H9 (cell line): ENCODE results near the gene CACNA1I. TPM values are rescaled to one million over a fixed set of nuclear protein-coding genes. Genes with fewer than 3 reads are reported as not detected.

Experiments used
- DNase-seq: peaks from one replicate; pipeline ENCODE4 v3.0.0-alpha.2; 2017
- H2AFZ ChIP-seq: one replicate; pipeline ENCODE4 v1.6.1; 2013; ENCODE audit warnings: mild to moderate bottlenecking, low read length, control low read depth, moderate library complexity
- H2AK5ac ChIP-seq: 2 replicates; pipeline ENCODE4 v1.6.1; 2013; ENCODE audit warnings: low read length, control low read depth, mixed read lengths; ENCODE audit not compliant: insufficient read length
- H2BK120ac ChIP-seq: one replicate; pipeline ENCODE4 v1.6.1; 2013; ENCODE audit warnings: low read depth, mild to moderate bottlenecking, low read length, control low read depth, inconsistent platforms; ENCODE audit not compliant: poor library complexity, severe bottlenecking
- H2BK12ac ChIP-seq: 2 replicates; pipeline ENCODE4 v1.6.1; 2013; ENCODE audit warnings: low read length, control low read depth, mixed read lengths, low read depth; ENCODE audit not compliant: insufficient read length
- H2BK15ac ChIP-seq: 2 replicates; pipeline ENCODE4 v1.6.1; 2013; ENCODE audit warnings: low read depth, low read length, control low read depth
- H2BK20ac ChIP-seq: one replicate; pipeline ENCODE4 v1.6.1; 2013; ENCODE audit warnings: low read depth, mild to moderate bottlenecking, low read length, control low read depth, inconsistent platforms; ENCODE audit not compliant: poor library complexity, severe bottlenecking
- H2BK5ac ChIP-seq: 2 replicates; pipeline ENCODE4 v1.6.1; 2013; ENCODE audit warnings: low read length, control low read depth, mixed read lengths; ENCODE audit not compliant: insufficient read length
- H3K14ac ChIP-seq: 2 replicates; pipeline ENCODE4 v1.6.1; 2013; ENCODE audit warnings: low read length, control low read depth; ENCODE audit not compliant: insufficient read depth
- H3K18ac ChIP-seq: 2 replicates; pipeline ENCODE4 v1.6.1; 2013; ENCODE audit warnings: low read depth, mild to moderate bottlenecking, mixed read lengths, low read length, control low read depth; ENCODE audit not compliant: insufficient read length
- H3K23ac ChIP-seq: 2 replicates; pipeline ENCODE4 v1.6.1; 2013; ENCODE audit warnings: low read length, control low read depth, mixed read lengths, low read depth; ENCODE audit not compliant: insufficient read length
- H3K23me2 ChIP-seq: 2 replicates; pipeline ENCODE4 v1.6.1; 2013; ENCODE audit warnings: low read depth, mild to moderate bottlenecking, mixed read lengths, low read length, control low read depth; ENCODE audit not compliant: insufficient read length, poor library complexity, severe bottlenecking
- H3K27ac ChIP-seq: 2 replicates; pipeline ENCODE4 v1.5.1; 2013; ENCODE audit warnings: low read length, control low read depth, mixed read lengths, low read depth; ENCODE audit not compliant: insufficient read length
- H3K27me3 ChIP-seq: 2 replicates; pipeline ENCODE4 v1.6.1; 2013; ENCODE audit warnings: low read length, control low read depth, inconsistent platforms; ENCODE audit not compliant: insufficient read depth
- H3K4ac ChIP-seq: 2 replicates; pipeline ENCODE4 v1.6.1; 2013; ENCODE audit warnings: low read depth, mild to moderate bottlenecking, control low read depth, inconsistent platforms, low read length, moderate library complexity
- H3K4me1 ChIP-seq: 2 replicates; pipeline ENCODE4 v1.6.1; 2013; ENCODE audit warnings: low read length, control low read depth, inconsistent platforms; ENCODE audit not compliant: insufficient read depth
- H3K4me2 ChIP-seq: 2 replicates; pipeline ENCODE4 v1.6.1; 2013; ENCODE audit warnings: low read length, control low read depth, mixed read lengths; ENCODE audit not compliant: insufficient read length, insufficient read depth
- H3K56ac ChIP-seq: 2 replicates; pipeline ENCODE4 v1.6.1; 2013; ENCODE audit warnings: low read depth, mild to moderate bottlenecking, mixed read lengths, low read length, control low read depth; ENCODE audit not compliant: insufficient read length
- H3K79me1 ChIP-seq: 2 replicates; pipeline ENCODE4 v1.6.1; 2013; ENCODE audit warnings: low read depth, mild to moderate bottlenecking, moderate library complexity, low read length, control low read depth, inconsistent platforms; ENCODE audit not compliant: insufficient read depth, poor library complexity, severe bottlenecking
- H3K79me2 ChIP-seq: 2 replicates; pipeline ENCODE4 v1.6.1; 2013; ENCODE audit warnings: low read length, control low read depth, inconsistent platforms; ENCODE audit not compliant: insufficient read depth
- H3K9ac ChIP-seq: 2 replicates; pipeline ENCODE4 v1.6.1; 2013; ENCODE audit warnings: low read length, control low read depth, mixed read lengths; ENCODE audit not compliant: insufficient read length; ENCODE audit errors: extremely low read depth
- H3K9me3 ChIP-seq: one replicate; pipeline ENCODE4 v1.6.1; 2013; ENCODE audit warnings: low read depth, low read length, inconsistent platforms; ENCODE audit not compliant: control insufficient read depth
- H3T11ph ChIP-seq: one replicate; pipeline ENCODE4 v1.6.1; 2013; ENCODE audit warnings: mild to moderate bottlenecking, low read length, control low read depth, inconsistent platforms
- H4K20me1 ChIP-seq: one replicate; pipeline ENCODE4 v1.6.1; 2013; ENCODE audit not compliant: control insufficient read depth, insufficient read length, insufficient read depth
- H4K5ac ChIP-seq: 2 replicates; pipeline ENCODE4 v1.6.1; 2013; ENCODE audit warnings: low read depth, mild to moderate bottlenecking, mixed read lengths, low read length, control low read depth; ENCODE audit not compliant: insufficient read length
- H4K8ac ChIP-seq: replicated peaks from 2 replicates; pipeline ENCODE4 v1.6.1; 2013; ENCODE audit warnings: low read length, control low read depth, mixed read lengths, low read depth; ENCODE audit not compliant: insufficient read length
- H4K91ac ChIP-seq: 2 replicates; pipeline ENCODE4 v1.6.1; 2013; ENCODE audit warnings: low read depth, mild to moderate bottlenecking, moderate library complexity, mixed read lengths, low read length, control low read depth; ENCODE audit not compliant: insufficient read length
- H3K27ac Mint-ChIP-seq, 3 experiments: 2 replicates in 2 of 3; 3 replicates in 1 of 3; pipeline ENCODE4 v1.8.0; 2020 to 2021; ENCODE audit warnings: mixed read lengths in 3 of 3, mild to moderate bottlenecking in 1 of 3, moderate library complexity in 1 of 3
- H3K27me3 Mint-ChIP-seq: 2 replicates; pipeline ENCODE4 v1.8.0; 2021; ENCODE audit warnings: low read depth, mild to moderate bottlenecking, moderate library complexity, mixed read lengths
- H3K36me3 Mint-ChIP-seq, 3 experiments: 2 replicates in 2 of 3; 3 replicates in 1 of 3; pipeline ENCODE4 v1.8.0; 2020 to 2021; ENCODE audit warnings: low read depth in 3 of 3, mixed read lengths in 3 of 3; ENCODE audit not compliant: insufficient read depth in 1 of 3
- H3K4me1 Mint-ChIP-seq, 2 experiments: 2 replicates each; pipeline ENCODE4 v1.8.0; 2020; ENCODE audit warnings: mixed read lengths in 2 of 2
- H3K4me3 Mint-ChIP-seq, 2 experiments: 2 replicates in 1 of 2; 3 replicates in 1 of 2; pipeline ENCODE4 v1.8.0; 2020 to 2021; ENCODE audit warnings: mild to moderate bottlenecking in 2 of 2, mixed read lengths in 2 of 2, moderate library complexity in 1 of 2
- H3K9me3 Mint-ChIP-seq, 2 experiments: 2 replicates in 1 of 2; 3 replicates in 1 of 2; pipeline ENCODE4 v1.8.0; 2020; ENCODE audit warnings: mild to moderate bottlenecking in 2 of 2, mixed read lengths in 2 of 2, moderate library complexity in 1 of 2
- CTCF ChIP-seq: fragments of 200-600 bp; sonication (generic); conservative IDR thresholded peaks from 3 replicates; pipeline ENCODE4 v1.8.0; 2021; ENCODE audit warnings: antibody characterized with exemption, mild to moderate bottlenecking
- WGBS: extraction: QIAGEN DNeasy Blood & Tissue Kit; methylation state at CpG from one replicate; pipeline ENCODE4 v1.1.7; 2013; ENCODE audit warnings: missing lambda C conversion rate, low lambda C conversion rate, mixed read lengths; ENCODE audit not compliant: insufficient read length; ENCODE audit errors: extremely low coverage; 5-methylcytosine and 5-hydroxymethylcytosine counted together
- total RNA-seq: library from RNA; stranded (reverse); gene quantifications from 2 replicates; pipeline ENCODE4 v1.2.1, GENCODE V29; 2021

Gene CACNA1I
- total RNA-seq, 1 experiment from 2014 or later: 0.50 TPM

GRCh38 chr22:39658806-39659463, 88.4 kb downstream of the CACNA1I start:
- Histone ChIP-seq H3K27me3 (peaks cover 4% of the 10 kb centered on the region; the same call in 1 of the 2 replicates), H3K4ac (no peak overlapping the region), H3K4me1 (no peaks in the 10 kb centered on the region), H3K56ac (no peak overlapping the region), H3K79me2 (no peaks in the 10 kb centered on the region), H3K4me2 (no peak overlapping the region), H3T11ph (no peak overlapping the region), H4K91ac (no peak overlapping the region), H3K14ac (no peak overlapping the region), H2BK12ac (no peak overlapping the region), H3K18ac (no peak overlapping the region), H2BK5ac (no peak overlapping the region), H3K9ac (no peak overlapping the region), H3K79me1 (no peaks in the 10 kb centered on the region), H3K23me2 (peaks cover 8% of the 10 kb centered on the region), H3K27ac (no peak overlapping the region), H3K9me3 (no peaks in the 10 kb centered on the region), H2BK20ac (no peak overlapping the region), H2BK120ac (no peak overlapping the region), H4K8ac (no peak overlapping the region), H2AFZ (no peak overlapping the region), H4K5ac (no peak overlapping the region), H2AK5ac (no peak overlapping the region), H4K20me1 (no peaks in the 10 kb centered on the region), H2BK15ac (no peak overlapping the region), H3K23ac (no peak overlapping the region)
- Mint-ChIP-seq H3K27me3 (peaks cover 72% of the 10 kb centered on the region), H3K4me1 (peaks cover 14 to 21% of the 10 kb centered on the region in 2 experiments), H3K9me3 (no peaks in the 10 kb centered on the region; a peak in 1 of 5 replicates), H3K27ac (peak overlapping the region in 1 of 3 experiments; percentile 32; a peak in 1 of 7 replicates), H3K4me3 (no peak overlapping the region), H3K36me3 (no peaks in the 10 kb centered on the region)
- DNase-seq: no peak
- TF ChIP-seq CTCF: no peak
- WGBS: no CpG with 5 or more reads among the region's 18 CpGs
